ENCODE data around the gene ABCB9. TPM values are rescaled to one million over a fixed set of nuclear protein-coding genes. Genes with fewer than 3 reads are reported as not detected.

ABCB9 gene
- total RNA-seq, 1 experiment from 2014 or later = 32.7 TPM

DNA sequence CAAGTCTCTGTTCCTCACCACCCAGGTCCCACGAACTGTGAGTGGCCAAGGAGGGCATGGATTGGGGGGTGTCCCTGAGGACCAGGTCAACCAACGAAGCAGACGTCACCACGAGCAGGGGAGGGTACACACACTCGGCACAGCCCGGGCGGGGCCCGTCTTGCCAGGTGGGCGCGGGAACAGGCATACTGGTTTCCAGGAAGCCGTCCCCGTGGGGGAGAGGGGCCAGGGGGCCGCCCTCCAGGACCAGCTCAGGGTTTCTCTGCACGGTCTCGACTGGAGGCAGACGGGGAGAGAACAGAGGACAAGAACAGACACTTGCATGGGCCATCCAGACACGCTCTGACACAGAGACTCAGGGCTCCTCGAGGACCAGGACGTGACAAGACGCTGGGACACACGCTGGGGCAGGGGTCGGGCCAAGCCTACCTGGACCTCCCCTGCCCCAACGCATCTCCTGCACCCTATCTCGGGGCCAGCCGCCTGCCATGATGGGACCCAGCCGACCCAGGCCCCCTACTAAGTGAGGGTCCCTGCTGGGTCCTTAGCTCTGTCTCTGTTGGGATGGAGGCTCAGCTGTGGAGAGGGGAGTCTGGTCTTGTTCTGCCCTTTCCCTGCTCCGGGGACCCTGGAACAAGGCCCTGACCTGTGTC is 25.5 kb upstream of the ABCB9 start:
- BruUV-seq (replicated peaks) = no TSS peak
- Histone ChIP-seq H3K9me3 (ENCODE audit: control insufficient read depth, insufficient read depth, low read depth, low read length) (no peaks in the 10 kb centered on the region), H3K36me3 (ENCODE audit: control insufficient read depth, insufficient read depth, low read length) (no peaks in the 10 kb centered on the region), H3K27ac (ENCODE audit: low read length) (no peak overlapping the region), H3K4me1 (ENCODE audit: control insufficient read depth, insufficient read depth, low read length) (no peaks in the 10 kb centered on the region), H3K27me3 (ENCODE audit: control insufficient read depth, insufficient read depth, low read length) (no peaks in the 10 kb centered on the region), H3K4me3 (ENCODE audit: low read depth in 2 of 2, low read length in 2 of 2) (no peak overlapping the region)
- ChIA-PET CTCF (interaction anchor here (0.7 kb wide), 1 partner anchor 246 kb away, joined by 3 read pairs; no protein-coding TSS in a partner anchor), POLR2A (no interaction called here)
- in situ Hi-C loops (cut with HindIII; ENCODE audit: low pct_unique_long_range_greater_than_20kb, low sequenced_read_pairs) (no loop called here), intact Hi-C loops (cut with micrococcal nuclease; ENCODE audit: unreplicated experiment) (no loop called here)
- DNase-seq (ENCODE audit: low read depth, low spot score) (no peak), ATAC-seq (no peak)
- no peak for TF ChIP-seq POLR2AphosphoS5 (IDR thresholded peaks at IDR 0.05; ENCODE audit: low read depth, low read length)
- TF ChIP-seq, protein P1, sequence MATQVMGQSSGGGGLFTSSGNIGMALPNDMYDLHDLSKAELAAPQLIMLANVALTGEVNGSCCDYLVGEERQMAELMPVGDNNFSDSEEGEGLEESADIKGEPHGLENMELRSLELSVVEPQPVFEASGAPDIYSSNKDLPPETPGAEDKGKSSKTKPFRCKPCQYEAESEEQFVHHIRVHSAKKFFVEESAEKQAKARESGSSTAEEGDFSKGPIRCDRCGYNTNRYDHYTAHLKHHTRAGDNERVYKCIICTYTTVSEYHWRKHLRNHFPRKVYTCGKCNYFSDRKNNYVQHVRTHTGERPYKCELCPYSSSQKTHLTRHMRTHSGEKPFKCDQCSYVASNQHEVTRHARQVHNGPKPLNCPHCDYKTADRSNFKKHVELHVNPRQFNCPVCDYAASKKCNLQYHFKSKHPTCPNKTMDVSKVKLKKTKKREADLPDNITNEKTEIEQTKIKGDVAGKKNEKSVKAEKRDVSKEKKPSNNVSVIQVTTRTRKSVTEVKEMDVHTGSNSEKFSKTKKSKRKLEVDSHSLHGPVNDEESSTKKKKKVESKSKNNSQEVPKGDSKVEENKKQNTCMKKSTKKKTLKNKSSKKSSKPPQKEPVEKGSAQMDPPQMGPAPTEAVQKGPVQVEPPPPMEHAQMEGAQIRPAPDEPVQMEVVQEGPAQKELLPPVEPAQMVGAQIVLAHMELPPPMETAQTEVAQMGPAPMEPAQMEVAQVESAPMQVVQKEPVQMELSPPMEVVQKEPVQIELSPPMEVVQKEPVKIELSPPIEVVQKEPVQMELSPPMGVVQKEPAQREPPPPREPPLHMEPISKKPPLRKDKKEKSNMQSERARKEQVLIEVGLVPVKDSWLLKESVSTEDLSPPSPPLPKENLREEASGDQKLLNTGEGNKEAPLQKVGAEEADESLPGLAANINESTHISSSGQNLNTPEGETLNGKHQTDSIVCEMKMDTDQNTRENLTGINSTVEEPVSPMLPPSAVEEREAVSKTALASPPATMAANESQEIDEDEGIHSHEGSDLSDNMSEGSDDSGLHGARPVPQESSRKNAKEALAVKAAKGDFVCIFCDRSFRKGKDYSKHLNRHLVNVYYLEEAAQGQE (IDR thresholded peaks at IDR 0.05; ENCODE audit: insufficient read depth in 1 of 2, low read depth in 2 of 2, low read length in 1 of 2) = no peak

DNA sequence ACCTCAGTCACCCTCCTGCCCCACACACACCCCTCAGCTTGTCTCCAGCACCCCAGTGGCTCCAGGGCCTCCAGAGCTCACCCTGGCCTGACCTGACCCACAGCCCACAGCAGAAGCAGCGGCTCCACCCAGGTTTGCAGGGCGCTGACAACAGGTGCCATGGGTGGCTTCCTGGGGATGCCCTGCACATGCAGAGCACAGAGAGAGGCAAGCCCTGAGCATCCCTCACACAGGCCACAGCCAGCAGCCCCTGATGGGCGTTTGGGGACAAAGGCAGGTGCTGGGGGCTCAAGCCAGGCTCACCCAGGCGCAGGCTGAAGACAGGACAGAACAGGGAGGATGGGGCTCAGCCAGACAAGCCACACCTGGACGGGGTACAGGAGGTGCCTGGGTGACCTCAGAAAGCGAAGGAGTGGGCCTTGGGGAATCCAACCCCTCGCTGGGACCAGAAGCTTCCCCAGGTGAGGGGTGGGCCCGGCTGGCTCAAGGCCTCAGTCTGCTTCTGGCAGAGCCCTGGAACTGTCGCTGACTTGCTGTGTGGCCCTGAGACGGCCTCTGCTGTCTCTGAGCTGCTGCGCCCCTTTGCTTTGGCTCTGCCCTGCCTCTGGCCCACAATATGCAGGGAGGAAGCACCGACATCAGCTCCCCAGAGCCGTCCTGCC is 24.8 kb upstream of the ABCB9 start:
- intact Hi-C loops (cut with micrococcal nuclease; ENCODE audit: unreplicated experiment) = no loop called here
- no peak for ATAC-seq
- POLR2A ChIA-PET = no interaction called here

More for the DNA sequence above, 24.8 kb upstream of the ABCB9 start:
- no peaks in the 10 kb centered on the region for H3K9me3 ChIP-seq (ENCODE audit: control insufficient read depth, insufficient read depth, low read depth, low read length)
- H3K36me3 ChIP-seq (ENCODE audit: control insufficient read depth, insufficient read depth, low read length) = no peaks in the 10 kb centered on the region
- no peak overlapping the region for H3K4me3 ChIP-seq (ENCODE audit: low read depth in 2 of 2, low read length in 2 of 2)
- H3K27me3 ChIP-seq (ENCODE audit: control insufficient read depth, insufficient read depth, low read length) = no peaks in the 10 kb centered on the region
- CTCF ChIA-PET = no interaction called here
- DNase-seq (ENCODE audit: low read depth, low spot score) = no peak
- no peaks in the 10 kb centered on the region for H3K4me1 ChIP-seq (ENCODE audit: control insufficient read depth, insufficient read depth, low read length)
- no peak for TF ChIP-seq TCF7L2 (IDR thresholded peaks at IDR 0.05; ENCODE audit: low read depth, low read length)
- TF ChIP-seq, protein P2, sequence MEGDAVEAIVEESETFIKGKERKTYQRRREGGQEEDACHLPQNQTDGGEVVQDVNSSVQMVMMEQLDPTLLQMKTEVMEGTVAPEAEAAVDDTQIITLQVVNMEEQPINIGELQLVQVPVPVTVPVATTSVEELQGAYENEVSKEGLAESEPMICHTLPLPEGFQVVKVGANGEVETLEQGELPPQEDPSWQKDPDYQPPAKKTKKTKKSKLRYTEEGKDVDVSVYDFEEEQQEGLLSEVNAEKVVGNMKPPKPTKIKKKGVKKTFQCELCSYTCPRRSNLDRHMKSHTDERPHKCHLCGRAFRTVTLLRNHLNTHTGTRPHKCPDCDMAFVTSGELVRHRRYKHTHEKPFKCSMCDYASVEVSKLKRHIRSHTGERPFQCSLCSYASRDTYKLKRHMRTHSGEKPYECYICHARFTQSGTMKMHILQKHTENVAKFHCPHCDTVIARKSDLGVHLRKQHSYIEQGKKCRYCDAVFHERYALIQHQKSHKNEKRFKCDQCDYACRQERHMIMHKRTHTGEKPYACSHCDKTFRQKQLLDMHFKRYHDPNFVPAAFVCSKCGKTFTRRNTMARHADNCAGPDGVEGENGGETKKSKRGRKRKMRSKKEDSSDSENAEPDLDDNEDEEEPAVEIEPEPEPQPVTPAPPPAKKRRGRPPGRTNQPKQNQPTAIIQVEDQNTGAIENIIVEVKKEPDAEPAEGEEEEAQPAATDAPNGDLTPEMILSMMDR (IDR thresholded peaks at IDR 0.05) = no peak
- no peak for TF ChIP-seq POLR2AphosphoS5 (IDR thresholded peaks at IDR 0.05; ENCODE audit: low read depth, low read length)
- TF ChIP-seq, protein P1 (IDR thresholded peaks at IDR 0.05; ENCODE audit: insufficient read depth in 1 of 2, low read depth in 2 of 2, low read length in 1 of 2) = no peak
- TF ChIP-seq SIN3A (IDR thresholded peaks at IDR 0.05; ENCODE audit: borderline replicate concordance, insufficient read depth, low read depth, low read length) = no peak
- no TSS peak for BruUV-seq (replicated peaks)
- H3K27ac ChIP-seq (ENCODE audit: low read length) = no peak overlapping the region
- in situ Hi-C loops (cut with HindIII; ENCODE audit: low pct_unique_long_range_greater_than_20kb, low sequenced_read_pairs) = no loop called here
